CD4-positive, alpha-beta T cell treated with Interferon alpha-2 for 1 hour (primary cell): ENCODE data around the gene RELCH.

ENCODE experiments used
- DNase-seq, 2 donors: peaks; one replicate each; pipeline ENCODE4 v3.0.0-alpha.2; 2020 to 2022

The RELCH gene

DNA sequence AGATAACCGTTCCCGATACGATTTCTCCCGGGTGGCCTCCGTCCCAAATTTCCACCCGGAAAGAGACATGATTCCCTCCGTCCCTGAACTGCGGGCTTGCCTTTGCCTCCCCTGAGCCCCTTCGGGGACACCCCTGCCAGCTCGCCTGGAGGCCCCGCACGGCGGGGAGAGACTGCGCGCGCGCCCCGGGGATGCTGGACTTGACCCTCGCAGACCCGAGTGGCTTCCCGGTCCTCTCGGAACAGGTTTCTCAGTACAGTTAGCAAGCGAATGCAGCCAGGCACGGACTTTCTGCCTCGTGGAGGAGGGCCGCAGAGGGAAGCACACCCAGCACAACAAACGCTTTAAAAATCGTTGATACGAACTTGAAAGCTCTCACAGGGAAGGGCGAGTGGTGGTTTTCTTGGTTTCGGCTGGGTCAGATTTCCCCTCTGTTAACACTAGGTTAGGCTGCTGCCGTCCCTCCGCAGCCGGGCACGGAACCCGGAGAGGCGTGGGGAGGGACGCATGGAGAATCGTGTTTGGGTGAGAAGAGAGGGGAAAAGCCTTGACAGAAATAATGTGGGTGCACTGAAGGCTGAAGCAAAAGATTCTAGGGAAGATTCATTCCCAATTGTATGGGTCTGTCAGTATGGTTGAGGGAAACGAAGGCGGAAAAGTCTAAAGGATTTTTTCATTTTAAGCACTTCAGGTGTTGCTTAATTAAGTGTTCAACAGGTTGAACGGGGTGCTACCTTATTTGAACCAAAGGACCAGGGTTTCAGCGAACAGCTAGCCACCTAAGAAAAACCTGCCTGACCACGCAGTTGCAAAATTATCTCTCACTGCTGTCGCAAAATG lies 139.0 kb downstream of the RELCH start:
- DNase-seq = peak; percentile 5 to 10

DNA sequence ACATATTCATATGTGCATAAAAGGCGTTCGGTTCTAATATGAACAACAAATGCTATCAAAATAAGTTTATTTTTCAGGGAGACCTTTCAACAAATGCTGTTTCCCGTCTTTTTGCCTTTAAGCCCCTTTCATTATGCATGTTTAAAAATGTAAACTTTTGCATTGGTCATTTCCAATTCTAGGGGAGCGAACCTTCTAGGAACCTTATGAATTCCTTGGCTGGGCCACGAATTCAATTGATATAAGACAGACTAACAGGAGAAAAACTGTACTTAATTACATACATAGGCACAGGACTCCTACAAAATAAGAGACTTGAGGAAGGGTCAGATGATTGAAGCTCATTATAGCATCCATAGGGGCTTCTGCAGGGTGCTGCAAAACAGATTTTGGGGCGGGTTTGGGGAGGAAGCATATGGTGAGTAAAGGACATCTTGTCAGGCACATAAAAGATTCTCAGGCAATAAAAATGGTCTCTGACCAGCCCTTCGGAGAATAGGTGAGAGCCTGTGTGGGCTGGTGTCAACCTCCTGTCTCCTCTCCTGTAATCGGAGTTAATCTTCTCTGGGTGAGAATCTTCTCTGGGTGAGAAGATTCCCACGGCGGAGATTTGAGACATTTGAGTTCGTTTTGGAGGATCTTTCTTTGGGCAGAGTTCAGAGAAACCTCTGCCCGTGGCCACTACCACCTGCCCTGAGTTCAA lies 139.7 kb downstream of the RELCH start:
- no peak for DNase-seq

DNA sequence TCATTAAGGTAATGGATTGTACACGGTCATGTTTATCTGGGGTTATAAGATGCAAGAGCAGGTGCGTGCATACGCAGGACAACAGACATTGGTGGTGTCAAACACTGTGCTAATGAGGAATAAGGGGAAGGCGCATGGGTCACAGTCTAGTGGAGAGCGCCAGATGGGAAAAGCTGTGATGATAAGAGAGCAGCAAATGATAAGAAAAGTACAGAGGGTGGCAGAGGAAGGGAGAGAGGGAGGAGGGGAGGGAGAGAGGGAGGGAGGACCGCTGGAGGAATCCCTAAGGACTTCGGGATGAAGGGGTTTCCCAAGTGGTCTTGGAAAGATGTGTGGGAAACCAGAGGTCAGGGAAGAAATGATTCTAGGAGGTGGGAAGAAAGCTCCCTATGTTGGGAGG lies 140.9 kb downstream of the RELCH start:
- no peak for DNase-seq

DNA sequence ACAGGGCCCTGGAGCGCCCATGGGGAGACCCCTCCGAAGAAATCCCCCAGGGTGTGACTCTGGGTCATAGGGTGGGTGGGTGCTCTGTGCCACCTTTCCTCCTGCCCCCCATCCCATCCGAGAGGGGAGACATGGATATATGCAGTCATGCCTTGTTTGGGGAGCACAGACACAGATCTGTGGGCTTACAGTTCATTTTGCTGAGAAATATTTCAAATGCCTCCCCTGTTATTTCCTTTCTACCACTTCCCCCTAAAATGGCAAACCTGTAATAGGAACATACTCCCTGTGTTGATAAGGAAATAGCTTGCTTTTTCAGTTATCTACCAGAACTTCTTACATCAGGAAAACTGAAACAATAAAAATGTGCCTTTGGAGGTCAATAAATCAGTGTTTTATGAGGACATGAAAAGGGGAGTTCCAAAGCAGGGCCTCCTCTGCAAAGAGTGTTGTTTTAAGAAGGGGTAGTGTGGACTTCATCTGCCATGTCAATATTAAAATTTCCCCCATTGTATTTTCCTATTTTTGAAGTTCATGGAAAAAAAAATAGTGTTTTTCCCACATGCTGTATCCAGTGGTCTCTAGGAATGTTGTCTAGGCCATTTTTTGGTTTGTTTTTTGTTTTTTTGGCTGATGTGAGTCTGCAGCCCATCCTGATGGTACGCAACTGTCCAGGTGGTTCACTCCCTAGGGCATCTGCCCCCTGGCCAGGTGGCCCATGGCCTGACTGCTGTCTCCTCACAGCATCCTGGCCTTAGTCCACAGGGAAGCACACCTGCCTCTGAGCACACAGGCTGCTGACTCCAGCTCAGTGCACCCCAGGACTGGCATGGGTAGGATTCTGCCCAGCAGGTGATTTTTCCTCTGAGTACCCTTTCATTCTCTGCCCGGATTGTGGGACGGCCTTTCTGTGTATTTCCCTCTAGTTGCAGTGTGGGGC lies 141.8 kb downstream of the RELCH start:
- DNase-seq = no peak

DNA sequence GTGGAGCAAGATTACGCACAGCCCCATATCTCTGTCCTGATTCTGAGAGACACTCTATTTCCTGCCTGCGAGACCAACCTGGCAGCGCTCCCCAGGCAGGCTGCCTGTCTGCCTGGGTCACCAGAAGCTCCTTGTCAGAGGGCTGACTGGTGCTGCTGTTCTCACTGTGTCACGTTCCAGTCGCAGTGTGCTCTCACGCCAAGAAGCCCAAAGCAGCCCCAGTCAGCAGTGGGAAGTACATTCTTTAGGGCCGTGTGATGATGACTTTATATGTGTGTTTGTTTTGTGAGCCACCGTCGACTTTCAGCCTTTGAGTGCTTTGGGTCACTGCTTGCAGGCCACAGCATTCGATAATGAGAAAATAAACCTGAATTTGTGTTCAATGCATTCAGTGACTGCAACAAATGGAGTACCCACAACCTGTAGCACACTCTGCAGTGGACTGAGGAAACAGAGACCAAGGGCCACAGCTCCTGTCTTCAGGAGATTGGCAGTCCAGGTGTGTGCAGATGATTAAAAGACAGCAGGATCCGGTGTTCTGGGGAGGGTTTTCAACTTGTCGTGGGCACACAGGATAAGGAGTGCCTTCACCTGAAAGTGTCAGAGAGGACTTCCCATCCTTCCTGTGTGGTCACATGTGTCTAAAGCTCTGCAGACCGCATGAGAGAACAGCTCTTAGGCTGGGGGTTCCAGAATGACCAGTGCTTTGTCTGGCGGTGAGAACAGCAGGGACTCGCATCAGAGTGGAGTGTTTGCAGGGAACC lies 142.8 kb downstream of the RELCH start:
- DNase-seq = peak in 1 of 2 donors; percentile 11

DNA sequence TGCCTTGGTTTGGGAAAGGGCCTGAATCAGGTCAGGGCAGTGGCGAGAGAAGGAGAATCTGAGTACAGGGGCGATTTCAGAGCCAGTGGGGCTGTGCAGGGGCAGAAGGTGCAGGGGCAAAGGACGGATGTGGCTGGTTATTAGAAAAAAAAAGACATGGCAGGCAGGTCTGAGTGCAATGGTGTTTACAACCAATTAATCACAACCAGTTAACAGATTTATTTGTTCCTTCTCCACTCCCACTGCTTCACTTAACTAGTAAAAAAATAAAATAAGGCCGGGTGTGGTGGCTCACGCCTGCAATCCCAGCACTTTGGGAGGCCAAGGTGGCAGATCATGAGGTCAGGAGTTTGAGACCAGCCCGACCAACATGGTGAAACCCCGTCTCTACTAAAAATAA lies 143.6 kb downstream of the RELCH start:
- no peak for DNase-seq

DNA sequence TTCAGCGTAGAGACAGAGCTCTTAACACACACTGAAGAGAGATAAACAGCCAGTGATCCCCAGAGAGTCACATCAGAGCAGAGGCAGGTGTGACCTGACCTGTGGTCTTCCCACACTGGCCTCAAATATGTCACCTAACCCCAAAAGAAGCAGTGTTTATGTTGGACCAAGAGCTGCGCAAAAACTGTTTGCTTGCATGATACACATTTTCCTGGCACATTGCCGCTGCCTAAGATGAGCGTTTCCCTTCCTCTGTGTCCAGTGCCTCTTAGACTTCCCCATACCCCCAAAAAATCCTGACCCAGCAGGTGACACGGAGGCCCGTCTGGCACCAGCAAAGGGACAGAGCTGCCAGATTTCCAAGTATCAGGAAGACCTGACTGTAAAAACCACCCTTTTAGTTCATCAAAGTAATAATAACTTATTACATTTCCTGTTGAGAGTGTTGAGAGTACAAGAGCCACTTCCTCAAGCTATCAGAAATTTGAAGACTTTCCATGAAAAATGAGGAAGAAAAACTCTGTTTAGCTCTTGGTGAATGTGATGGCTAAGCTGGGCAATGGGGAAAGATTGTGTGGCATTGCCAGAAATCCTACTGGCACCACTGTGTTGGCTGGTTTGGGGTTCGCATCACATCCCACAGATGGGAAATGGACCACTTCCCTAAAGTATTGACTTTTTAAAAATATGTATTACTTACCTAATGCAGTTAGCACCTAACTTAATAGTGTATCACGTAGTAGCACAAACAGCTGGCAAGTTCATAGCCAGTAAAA lies 144.7 kb downstream of the RELCH start:
- no peak for DNase-seq

DNA sequence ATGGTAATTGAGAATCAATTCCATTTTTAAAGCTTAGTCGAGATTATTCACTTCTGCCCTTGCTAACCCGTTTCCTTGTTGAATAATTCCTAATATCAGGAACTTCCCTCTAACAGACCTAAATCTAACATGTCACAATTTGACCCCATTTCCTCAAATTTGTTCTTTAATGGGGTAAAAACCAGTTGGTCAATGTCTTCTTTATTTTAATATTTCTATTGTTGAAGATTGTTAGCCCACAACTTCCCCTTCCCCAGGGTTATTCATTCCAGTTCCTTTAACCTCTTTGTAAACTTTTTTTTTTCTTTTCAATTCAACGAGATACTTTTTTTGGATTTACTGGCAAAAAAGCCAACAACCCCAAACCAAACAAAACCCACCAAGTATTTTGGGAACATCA lies 145.4 kb downstream of the RELCH start:
- no peak for DNase-seq

DNA sequence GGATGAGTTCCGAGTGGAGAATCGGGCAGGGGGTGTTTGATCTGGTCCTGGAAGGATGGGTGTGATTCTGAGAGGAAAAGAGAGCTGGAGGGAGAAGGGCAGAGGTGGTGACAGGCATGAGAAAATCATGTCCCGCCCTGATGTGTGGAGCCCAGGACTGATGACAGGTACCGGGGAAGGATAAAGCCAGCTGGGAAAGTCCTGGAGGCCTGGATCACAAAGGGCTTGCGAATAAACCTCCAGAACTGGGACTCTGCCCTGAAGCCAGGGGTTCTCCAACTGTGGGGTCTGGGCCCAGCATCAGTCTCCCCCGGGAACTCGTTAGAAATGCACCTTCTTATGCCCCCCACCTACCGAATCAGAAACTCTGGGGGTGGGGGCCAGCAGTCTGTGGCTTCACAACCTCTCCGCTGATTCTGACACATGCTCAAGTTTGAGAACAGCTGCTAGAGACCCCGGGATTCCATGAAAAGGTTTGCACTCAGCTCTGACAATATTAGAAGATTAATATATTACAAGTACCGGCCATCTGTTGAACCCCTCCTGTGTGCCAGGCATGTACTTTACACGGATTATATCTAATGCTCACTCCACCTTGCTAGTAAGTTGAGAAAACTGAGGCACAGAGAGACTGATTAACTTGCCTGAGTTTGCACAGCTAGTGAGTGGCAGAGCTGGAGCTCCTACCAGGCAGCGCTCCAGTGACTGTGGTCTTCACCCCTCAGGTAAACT lies 146.1 kb downstream of the RELCH start:
- DNase-seq = no peak

DNA sequence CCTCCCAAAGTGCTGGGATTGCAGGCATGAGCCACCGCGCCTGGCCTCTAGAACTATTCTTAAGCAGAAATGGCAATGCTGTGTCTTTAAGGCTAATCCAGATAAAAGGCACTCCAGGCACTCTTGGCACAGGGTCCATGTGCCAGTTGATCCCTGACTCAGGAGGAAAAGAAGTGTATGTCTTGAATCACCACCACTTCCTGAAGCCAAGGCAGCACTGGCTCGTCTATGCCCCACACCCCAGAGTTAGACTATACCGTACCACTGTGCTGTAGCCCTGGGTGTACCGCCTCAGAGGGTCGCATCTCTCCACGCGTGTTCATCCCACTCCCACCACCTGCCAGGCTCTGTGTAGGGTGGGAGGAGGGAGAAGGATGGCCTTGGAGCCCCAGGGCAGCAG lies 147.1 kb downstream of the RELCH start:
- no peak for DNase-seq

DNA sequence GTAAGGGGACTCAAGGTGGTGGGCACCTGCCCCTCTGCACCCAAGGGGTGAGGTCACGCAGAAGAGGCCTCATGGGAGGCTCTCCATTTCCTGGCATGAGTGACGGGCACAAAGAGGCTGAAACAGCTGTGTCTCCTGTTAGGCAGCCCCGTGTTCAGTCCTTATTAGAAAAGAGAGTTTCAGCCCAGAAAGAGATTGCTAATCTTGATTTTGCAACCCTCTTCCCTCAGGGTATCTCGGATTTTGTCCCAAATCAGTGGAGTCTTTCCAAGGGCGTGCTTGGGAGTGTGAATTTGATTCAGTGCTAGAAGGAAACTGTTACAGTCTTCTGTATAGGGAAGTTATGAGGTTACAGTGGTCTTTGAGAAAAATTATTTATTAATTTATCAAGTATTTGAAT lies 148.4 kb downstream of the RELCH start:
- DNase-seq = no peak

DNA sequence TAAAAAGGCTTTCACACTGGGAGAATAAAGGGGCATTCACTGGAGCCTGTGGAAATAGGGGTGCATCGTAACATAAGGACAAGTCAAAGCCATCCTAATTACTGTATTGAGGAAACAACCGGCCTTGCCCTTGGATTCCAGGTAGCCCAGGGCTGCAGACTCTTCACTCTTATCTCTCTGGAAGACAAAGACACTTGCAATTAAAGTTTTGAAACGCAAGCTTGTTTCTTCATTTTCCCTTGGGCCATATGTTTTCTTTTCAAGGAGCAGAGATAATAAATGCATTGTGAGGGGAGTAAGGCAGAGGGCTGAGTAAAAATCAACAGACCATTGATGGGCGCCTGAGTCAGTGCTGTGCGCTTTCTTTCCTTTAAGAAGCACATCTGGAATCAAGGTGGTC lies 149.6 kb downstream of the RELCH start:
- DNase-seq = no peak

DNA sequence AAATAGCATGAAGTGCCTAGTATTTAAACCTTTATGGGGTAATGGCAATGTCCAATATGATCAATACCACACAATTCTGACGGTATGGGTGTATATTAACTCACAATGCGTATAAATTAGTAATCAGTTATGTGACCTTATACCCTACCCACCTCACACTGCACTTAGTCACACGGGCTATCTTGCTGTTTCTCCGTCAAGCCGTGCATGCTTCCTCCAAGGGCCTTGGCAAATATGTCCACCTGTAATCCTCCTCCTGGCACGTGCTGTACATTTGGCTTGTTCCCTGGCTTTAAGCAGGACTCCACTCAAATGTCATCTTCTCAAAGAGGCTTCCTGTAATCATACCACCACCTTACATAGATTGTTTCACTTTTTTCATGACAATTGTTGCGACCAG lies 150.3 kb downstream of the RELCH start:
- no peak for DNase-seq

DNA sequence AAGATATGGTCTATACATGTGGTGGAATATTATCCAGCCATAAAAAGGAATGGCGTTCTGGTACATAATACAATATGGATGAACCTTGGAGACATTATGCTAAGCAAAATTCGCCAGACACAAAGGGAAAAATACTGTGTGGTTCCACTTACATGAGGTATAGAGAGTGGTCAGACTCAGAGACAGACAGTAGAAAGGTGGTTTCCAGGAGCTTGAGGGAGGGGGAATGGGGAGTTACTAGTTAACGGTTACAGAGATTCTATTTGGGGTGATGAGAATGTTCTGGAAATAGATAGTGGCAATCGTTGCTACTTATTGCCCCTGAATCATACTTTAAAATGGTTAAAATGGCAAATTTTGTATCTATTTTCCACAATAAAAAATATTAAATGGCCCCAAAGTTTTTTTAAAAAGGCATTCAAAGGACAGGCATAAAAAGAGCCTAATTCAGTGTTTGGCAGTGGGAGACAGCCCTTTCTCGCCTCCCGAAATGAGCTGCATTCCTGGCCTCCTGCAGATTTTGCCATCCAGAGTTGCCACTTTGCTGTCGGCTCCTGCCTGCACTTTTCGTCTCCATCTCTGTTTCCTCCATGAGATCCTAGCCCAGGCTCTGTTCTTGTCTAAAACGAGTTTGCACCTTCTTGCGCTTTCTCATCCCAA lies 151.5 kb downstream of the RELCH start:
- no peak for DNase-seq

DNA sequence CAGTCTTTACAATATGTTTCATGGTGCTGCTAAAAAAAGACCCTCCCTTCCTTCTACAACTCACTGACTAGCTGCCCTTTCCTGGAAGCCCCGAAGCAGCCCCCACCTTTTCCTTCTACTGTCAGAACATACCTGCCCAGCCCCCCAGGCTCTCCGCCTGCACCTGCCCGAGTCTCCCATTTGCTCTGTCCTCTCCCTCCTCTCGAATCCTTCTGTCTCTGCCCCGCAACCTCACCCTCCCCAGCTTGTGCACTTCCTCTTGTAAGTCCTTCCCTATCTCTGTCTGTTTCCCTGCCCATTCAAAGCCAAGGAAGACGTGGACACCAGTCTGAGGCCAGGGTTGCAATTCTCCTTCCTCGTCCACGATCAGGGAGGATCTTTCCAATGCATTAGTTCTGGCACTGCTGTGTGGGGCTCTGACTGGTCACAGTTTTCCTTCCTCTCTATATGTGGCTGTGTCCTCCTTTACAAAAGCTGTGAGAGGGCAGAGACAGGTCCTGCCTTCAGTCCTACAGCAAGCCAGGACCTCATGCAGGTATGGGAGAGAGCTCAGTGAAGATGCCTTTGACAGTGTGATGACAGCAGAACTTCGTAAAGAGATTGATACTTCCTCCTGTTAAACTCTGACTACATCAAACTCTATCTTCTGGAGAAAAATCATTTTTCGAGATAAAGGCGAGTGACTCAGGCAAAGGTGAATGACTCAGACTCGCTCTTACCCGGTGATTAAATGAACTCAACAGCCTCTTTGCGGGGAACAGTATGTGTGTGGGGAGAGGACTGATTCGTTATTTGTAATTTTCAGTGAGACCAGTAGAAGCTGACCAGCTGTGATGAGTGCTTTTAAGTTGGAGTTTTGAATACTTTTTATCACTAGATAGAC lies 152.3 kb downstream of the RELCH start:
- no peak for DNase-seq

DNA sequence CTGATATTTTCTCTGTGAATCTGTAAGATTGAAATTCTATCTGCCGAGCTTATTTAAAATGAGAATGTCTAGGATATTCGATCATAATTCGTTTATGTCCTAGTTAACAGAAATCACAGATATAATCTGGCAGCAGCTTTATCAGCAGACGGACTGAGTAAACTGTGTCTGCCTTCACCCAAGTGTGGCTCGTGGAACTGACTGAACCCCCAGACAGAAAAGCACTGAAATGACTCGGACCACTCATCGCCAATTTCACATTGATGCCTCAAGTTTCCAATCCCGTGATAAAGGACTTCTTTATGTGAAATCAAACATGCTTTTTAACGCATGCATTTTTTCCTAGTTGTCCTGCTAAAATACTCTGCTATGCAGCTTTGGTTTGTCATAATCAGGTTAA lies 153.9 kb downstream of the RELCH start:
- no peak for DNase-seq

DNA sequence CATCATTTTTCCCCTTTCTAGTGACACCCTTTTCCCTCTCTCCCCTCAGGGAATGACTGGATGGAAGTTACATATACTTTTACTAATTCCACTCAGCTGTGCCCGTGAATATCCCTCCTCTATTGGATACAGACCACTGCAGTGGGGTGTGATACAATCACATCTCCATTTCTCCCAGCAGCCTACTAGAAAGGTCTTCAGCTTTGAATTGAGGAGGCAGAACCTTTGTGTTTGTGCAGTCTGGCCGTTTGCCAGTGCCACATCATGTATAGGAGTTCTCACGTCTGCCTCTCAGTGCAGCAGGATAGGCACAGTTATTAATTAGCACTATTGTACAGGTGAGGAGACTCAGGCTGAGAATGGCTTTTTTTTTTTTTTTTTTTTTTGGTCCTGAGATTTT lies 154.4 kb downstream of the RELCH start:
- DNase-seq = no peak

DNA sequence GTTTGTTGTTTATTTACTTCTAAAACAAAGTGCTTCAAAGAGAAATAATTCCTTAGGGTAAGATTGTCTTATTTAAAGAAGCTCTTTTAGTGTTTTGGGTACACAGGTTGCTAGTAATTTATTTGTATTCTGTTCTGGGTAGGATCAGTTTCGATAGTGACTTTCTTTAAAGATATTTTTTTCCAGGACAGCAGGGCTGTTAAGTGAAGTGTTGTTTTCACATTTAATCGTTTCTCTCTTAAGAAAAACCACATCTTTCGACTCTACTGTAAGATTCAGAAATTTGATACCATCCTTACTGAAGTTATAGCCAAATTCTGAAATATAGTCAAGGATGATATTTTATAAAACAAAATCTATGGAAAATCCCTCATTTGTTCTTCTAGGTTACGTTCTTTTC lies 155.8 kb downstream of the RELCH start:
- DNase-seq = no peak

DNA sequence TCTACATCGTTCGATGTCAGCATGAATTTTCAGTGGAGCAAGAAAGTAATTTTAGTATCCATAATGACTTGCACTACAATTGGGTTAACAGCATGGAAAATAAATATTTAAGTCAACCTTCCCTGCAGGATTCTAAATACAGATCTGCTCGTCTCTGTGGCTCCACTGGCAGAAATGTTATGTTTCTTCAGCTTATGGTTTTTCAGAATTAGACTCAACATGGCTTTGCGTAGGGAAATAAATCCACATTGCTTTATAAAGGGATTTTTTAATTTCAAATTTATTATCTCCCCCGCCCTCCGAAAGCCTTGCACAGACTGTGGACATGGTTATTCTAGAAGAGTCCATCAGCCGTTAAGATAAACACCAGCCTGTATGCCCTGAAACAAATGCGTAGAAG lies 156.3 kb downstream of the RELCH start:
- DNase-seq = no peak
